Heart left ventricle (tissue), 16 donors: ENCODE data around the gene IGFBP6. TPM values are rescaled to one million over a fixed set of nuclear protein-coding genes. Genes with fewer than 3 reads are reported as not detected.

Experiments
- ATAC-seq, 4 donors: fragments of 200-7000 bp; cut with Tn5 transposase; one replicate each; pipeline ENCODE4 v1.9.1; 2020 to 2022; ENCODE audit warnings: moderate library complexity in 4 of 4, mild to moderate bottlenecking in 3 of 4, moderate number of reproducible peaks in 1 of 4
- DNase-seq, 5 donors: peaks; one replicate each; pipeline ENCODE4 v3.0.0-alpha.2; 2020
- H3K27ac ChIP-seq, 12 donors: fragments of 200-600 bp; sonication (generic) in 4 of 12; one replicate each; pipeline versions ENCODE4 v1.5.0 to v1.8.0; 2016 to 2022; ENCODE audit warnings: mild to moderate bottlenecking in 2 of 12
- H3K27me3 ChIP-seq, 9 donors: fragments of 200-600 bp; sonication (generic) in 2 of 9; one replicate each; pipeline versions ENCODE4 v1.5.1 to v1.8.0; 2016 to 2022; ENCODE audit warnings: mild to moderate bottlenecking in 3 of 9
- H3K36me3 ChIP-seq, 9 donors: fragments of 200-600 bp; sonication (generic) in 2 of 9; one replicate each; pipeline versions ENCODE4 v1.5.0 to v1.8.0; 2018 to 2022; ENCODE audit warnings: mild to moderate bottlenecking in 2 of 9
- H3K4me1 ChIP-seq, 12 donors: fragments of 200-600 bp; sonication (generic) in 4 of 12; one replicate each; pipeline versions ENCODE4 v1.5.0 to v1.8.0; 2016 to 2022; ENCODE audit warnings: mild to moderate bottlenecking in 3 of 12
- H3K4me3 ChIP-seq, 12 donors: fragments of 200-600 bp; sonication (generic) in 4 of 12; one replicate each; pipeline versions ENCODE4 v1.5.0 to v1.8.0; 2017 to 2022; ENCODE audit warnings: mild to moderate bottlenecking in 9 of 12, moderate library complexity in 4 of 12
- H3K9me3 ChIP-seq, 12 donors: fragments of 200-600 bp; sonication (generic) in 4 of 12; one replicate each; pipeline versions ENCODE4 v1.5.0 to v1.8.0; 2016 to 2022; ENCODE audit warnings: mild to moderate bottlenecking in 1 of 12
- POLR2A ChIP-seq, 2 donors: fragments of 450-650 bp; IDR thresholded peaks; one replicate each; pipeline ENCODE4 v1.6.1; 2017; ENCODE audit warnings: antibody characterized with exemption in 2 of 2, mild to moderate bottlenecking in 2 of 2, moderate library complexity in 2 of 2
- WGBS, 4 donors: extraction: QIAGEN DNeasy Blood & Tissue Kit in 2 of 4; methylation state at CpG; one replicate each; pipeline versions ENCODE4 v1.1.5 to v1.1.7; 2013 to 2018; 5-methylcytosine and 5-hydroxymethylcytosine counted together
- intact Hi-C, 10 donors: fragments of 100-400 bp; cut with DNase I; formaldehyde crosslinking; loops; one replicate each; pipeline versions ENCODE4 v1.11.1 to v1.14.2; 2022
- polyA plus RNA-seq, 2 donors: library from polyadenylated mRNA; stranded (reverse); fragments of 200-250 nt; gene quantifications; one replicate each; pipeline ENCODE4 v1.2.3, GENCODE V29; 2013
- total RNA-seq, 9 donors: library from RNA; depleted of rRNA in 2 of 9; stranded (reverse); fragments of >200 nt in 2 of 9; fragmentation: NEBNext Ultra II Directional in 3 of 9; extraction: Animal tissue kit (Norgen Biotek cat#: 25700) in 3 of 9; gene quantifications; one replicate each; pipeline versions ENCODE4 v1.1.0 to v1.2.4, GENCODE V29; 2016 to 2023
- TF ChIP-seq, protein P1 (sequence below), 12 donors: fragments of 200-600 bp; sonication (generic) in 4 of 12; IDR thresholded peaks; one replicate each; pipeline versions ENCODE4 v1.5.0 to v1.8.0; 2018 to 2022; ENCODE audit warnings: antibody characterized with exemption in 12 of 12, mild to moderate bottlenecking in 5 of 12
- donor health status: ischemic (EF 13 %, LVEDD 7.1; RV severe dilation, severe dysfunction).
- donor health status: healthy with polysubstance abuse.
- donor health status: DM: no; HTN: yes; CAD: no.
- donor health status: DM: no; HTN: no; CAD: no.
- donor health status: ischemic (EF 25% LVEDD 6.9; RV normal size, moderate dysfunction).
- donor health status: ischemic (EF 25% LVEDD 5.7; RV mildly dilated, moderate dysfunction).
- donor health status: healthy.
- donor health status: DM: yes; HTN: yes; CAD: no.
- donor health status: ischemic (EF 35%, LVEDD 5.7; RV mildly dilated, moderate dysfunction).
- donor health status: nonischemic (EF 11% LVEDD 7.7; RV severe dilation, severe dysfunction).
- donor health status: DM: yes; HTN: yes; CAD: no.
- donor health status: PGD.
- donor health status: ischemic (EF 29% LVEDD 5.4; RV normal size, mild dysfunction).
- donor health status: nonischemic (EF 23%, LVEDD 6.1; RV moderate dilation, normal function).

IGFBP6 gene
- total and polyA plus RNA-seq, 11 donors, result 18.3 to 132 (median 42.6) TPM

DNA sequence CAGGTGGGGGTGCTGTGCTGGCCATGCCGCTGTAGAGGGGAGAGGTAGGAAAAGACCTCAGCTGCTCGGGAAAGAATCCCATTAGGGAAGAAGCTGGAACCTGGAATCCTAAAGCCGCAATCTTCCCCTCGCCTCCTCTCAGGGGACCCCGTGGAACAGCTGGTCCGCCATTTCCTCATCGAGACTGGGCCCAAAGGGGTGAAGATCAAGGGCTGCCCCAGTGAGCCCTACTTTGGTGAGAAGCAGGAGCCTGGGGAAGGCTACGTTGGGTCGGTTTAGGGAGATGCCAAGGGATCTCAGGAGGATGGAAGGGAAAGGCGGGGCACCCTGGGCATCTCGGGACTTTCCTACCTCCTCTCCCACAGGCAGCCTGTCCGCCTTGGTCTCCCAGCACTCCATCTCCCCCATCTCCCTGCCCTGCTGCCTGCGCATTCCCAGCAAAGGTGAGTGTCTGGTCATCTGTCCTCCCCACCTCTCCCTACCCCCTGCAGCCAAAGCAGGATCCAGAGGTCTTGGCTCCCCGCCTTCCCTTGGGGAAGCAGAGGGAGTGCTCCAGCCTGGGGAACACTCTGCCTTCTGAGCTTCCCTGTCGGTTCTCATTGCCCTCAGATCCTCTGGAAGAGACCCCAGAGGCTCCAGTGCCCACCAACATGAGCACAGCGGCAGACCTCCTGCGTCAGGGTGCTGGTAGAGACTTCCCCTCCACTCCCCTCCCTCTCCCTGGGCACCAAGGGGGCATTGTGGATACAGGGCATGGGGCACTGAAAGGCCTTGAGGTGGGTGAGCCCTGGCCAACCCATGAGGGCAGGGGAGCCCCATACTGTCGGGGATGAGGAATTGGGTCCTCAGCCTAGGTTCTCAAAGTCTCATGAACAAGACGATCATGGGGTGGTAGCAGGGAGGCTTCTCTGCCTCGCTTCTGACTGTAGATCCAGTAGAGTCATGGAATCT lies 35.2 kb upstream of the IGFBP6 start:
- 68 to 78% (median 72%) methylated on average over 20 of the region's 20 CpGs for WGBS, 4 donors
- intact Hi-C loops, result no loop called here
- TF ChIP-seq POLR2A (IDR thresholded peaks at IDR 0.05), result no peak
- TF ChIP-seq, protein P1, sequence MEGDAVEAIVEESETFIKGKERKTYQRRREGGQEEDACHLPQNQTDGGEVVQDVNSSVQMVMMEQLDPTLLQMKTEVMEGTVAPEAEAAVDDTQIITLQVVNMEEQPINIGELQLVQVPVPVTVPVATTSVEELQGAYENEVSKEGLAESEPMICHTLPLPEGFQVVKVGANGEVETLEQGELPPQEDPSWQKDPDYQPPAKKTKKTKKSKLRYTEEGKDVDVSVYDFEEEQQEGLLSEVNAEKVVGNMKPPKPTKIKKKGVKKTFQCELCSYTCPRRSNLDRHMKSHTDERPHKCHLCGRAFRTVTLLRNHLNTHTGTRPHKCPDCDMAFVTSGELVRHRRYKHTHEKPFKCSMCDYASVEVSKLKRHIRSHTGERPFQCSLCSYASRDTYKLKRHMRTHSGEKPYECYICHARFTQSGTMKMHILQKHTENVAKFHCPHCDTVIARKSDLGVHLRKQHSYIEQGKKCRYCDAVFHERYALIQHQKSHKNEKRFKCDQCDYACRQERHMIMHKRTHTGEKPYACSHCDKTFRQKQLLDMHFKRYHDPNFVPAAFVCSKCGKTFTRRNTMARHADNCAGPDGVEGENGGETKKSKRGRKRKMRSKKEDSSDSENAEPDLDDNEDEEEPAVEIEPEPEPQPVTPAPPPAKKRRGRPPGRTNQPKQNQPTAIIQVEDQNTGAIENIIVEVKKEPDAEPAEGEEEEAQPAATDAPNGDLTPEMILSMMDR (IDR thresholded peaks at IDR 0.05), result no peak
- DNase-seq (peak in 1 of 5 donors; percentile 33), ATAC-seq (no peak)
- H3K27me3 ChIP-seq, result no peaks in the 10 kb centered on the region
- H3K9me3 ChIP-seq, result no peaks in the 10 kb centered on the region
- peaks cover 3 to 94% (median 71%) of the 10 kb centered on the region in 12 donors for H3K4me1 ChIP-seq
- no peak overlapping the region for H3K4me3 ChIP-seq
- H3K27ac ChIP-seq, result peak overlapping the region; percentile 5 to 85 (median 64)
- H3K36me3 ChIP-seq, result peaks cover 0 to 95% (median 90%) of the 10 kb centered on the region in 9 donors

DNA sequence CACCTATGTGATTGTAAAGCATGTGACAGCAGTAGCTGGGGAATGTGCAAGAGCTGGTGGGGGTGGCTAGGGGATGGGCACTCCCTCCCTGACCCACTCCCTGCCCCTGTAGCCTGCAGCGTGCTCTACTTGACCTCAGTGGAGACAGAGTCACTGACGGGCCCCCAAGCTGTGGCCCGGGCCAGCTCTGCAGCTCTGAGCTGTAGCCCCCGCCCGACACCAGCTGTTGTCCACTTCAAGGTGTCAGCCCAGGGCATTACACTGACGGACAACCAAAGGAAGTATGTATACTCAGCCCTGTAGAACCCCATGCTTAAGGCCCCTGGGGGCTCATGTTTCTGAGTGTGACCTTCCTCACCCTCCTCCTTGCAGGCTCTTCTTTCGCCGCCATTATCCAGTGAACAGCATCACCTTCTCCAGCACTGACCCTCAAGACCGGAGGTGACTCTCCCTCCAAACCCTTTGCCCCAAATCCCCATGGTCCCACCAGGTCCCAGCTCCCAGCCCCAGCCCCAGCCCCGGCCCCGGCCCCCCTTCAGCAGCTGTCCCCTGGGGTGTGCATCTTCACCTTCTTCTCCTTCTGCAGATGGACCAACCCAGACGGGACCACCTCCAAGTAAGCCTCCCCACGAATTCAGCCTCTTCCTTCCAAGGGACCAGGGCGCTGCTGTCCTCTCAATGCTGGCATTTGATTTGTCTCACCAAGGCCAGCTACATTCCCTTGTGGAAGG lies 34.3 kb upstream of the IGFBP6 start:
- Histone ChIP-seq H3K27me3 (no peaks in the 10 kb centered on the region), H3K4me1 (peaks cover 3 to 96% (median 69%) of the 10 kb centered on the region in 12 donors), H3K9me3 (no peaks in the 10 kb centered on the region), H3K4me3 (no peak overlapping the region), H3K27ac (peak overlapping the region in 11 of 12 donors; percentile 5 to 86 (median 71)), H3K36me3 (peaks cover 0 to 94% (median 81%) of the 10 kb centered on the region in 9 donors)
- DNase-seq (peak in 2 of 5 donors; percentile 19 to 34), ATAC-seq (no peak)
- intact Hi-C loops, result no loop called here
- TF ChIP-seq, protein P1 (IDR thresholded peaks at IDR 0.05), result no peak
- TF ChIP-seq POLR2A (IDR thresholded peaks at IDR 0.05), result no peak
- 59 to 80% (median 62%) methylated on average over 13 to 14 of the region's 14 CpGs for WGBS, 4 donors

DNA sequence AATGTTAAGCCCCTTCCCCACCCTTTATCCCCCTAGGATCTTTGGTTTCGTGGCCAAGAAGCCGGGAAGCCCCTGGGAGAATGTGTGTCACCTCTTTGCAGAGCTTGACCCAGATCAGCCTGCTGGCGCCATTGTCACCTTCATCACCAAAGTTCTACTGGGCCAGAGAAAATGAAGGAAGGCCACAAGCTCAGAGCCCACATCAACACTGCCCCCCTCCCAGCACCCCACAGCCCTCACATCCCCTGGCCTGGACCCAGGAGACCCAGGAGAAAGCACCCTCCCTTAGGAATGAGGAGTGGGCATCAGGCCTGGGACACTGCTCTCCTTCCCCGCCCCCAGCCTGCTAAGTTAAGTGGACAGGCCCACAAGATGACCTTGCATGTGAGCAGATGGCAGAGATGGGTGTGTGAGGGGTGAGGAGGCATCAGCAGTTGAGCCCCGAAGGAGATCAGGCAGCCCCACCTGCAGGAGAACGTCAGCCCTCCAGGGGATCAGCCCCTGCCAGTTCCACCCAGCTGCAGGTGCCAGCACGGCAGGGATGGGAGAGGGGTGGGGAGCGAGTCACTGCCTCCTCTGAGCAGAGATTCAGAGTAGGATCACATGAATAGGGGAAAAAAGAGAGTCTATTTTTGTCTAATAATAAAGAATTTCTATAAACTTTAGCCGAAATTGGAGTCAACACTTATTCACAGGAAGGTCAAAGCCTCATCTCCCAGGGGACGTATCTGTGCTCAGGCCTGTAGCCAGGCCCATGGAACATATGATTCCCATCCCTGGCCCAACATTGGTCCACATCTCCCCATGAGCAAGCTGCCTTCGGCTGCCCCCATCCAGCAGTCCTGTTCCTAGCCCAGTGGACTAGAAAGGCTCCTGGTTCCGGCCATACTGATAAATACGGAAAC lies 33.5 kb upstream of the IGFBP6 start:
- H3K36me3 ChIP-seq, result peaks cover 0 to 89% (median 74%) of the 10 kb centered on the region in 9 donors
- 42 to 56% (median 45%) methylated on average over 13 of the region's 13 CpGs for WGBS, 4 donors
- no peaks in the 10 kb centered on the region for H3K9me3 ChIP-seq
- peaks cover 3 to 97% (median 73%) of the 10 kb centered on the region in 12 donors for H3K4me1 ChIP-seq
- intact Hi-C loops, result loop anchor here in 2 of 10 donors (2.0 kb wide), 2 partner anchors 35 to 127 kb away; no protein-coding TSS in a partner anchor
- H3K27me3 ChIP-seq, result no peaks in the 10 kb centered on the region
- TF ChIP-seq, protein P1 (IDR thresholded peaks at IDR 0.05), result peak in 3 of 12 donors; percentile 9 to 13 (median 12)
- no peak for TF ChIP-seq POLR2A (IDR thresholded peaks at IDR 0.05)
- H3K4me3 ChIP-seq, result no peak overlapping the region
- ATAC-seq (peak; percentile 13 to 52 (median 23)), DNase-seq (peak in 4 of 5 donors; percentile 70 to 81 (median 78))
- peak overlapping the region in 11 of 12 donors; percentile 58 to 86 (median 71) for H3K27ac ChIP-seq
